G401 (cell line): Measurements from ENCODE around the gene C1orf53. TPM values are rescaled to one million over a fixed set of nuclear protein-coding genes. Genes with fewer than 3 reads are reported as not detected.
A peak's percentile ranks its signal among the peaks of the same experiment; 100 is the strongest.
"Not testable (repeated sequence)": the region's sequence is repeated elsewhere in the genome, so short reads cannot be mapped to it uniquely, and the experiment has no call there.

Experiments used
- DNase-seq: peaks from one replicate; pipeline ENCODE4 v3.0.0-alpha.2; 2015; ENCODE audit warnings: low spot score
- in situ Hi-C: cut with HindIII; loops from 2 replicates; pipeline ENCODE4 v1.10.0; 2016; ENCODE audit warnings: low sequenced_read_pairs, mixed read lengths
- total RNA-seq: library from RNA; depleted of rRNA; stranded (reverse); fragments of >200 nt; shearing (Covaris generic); gene quantifications from 2 replicates; pipeline ENCODE4 v1.2.3, GENCODE V29; 2014; rRNA removed

Gene C1orf53
- 0.49 and 1.1 TPM in 2 replicates for total RNA-seq

DNA sequence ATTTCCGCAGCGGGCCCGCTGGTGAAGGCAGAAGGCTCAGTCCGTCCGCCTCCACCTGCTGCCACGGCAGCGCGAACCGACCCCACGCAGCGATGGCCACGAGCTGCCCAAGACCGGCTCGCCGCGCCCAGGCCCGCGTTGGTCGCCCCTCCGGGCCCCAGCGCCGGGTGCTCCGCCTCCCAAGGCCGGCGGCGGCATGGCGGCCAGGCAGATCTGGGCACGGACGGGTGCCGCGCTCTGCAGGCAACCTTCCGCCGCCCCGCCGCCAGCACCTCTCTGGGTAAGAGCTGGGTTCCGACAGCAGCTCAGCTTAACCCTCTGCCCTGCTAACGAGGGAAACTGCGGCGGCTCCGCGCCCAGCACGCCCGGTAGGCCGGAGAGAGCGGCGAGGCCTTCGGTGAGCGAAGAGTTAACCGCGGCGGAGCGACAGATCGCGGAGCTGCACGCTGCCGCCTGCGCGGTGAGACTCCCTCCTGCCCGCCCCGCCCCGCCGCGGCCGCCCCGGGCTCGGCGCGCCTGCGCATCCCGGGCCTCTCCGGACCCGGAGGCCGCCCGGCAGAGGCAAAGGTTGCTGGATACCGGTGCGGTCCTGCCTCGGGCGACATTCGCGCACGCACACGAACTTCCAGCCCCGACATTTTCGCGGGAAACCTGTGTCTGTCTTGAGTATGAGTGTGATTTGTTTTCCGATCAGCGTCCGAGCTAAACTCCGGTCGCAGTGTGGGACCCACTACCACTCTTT lies at the start of gene C1orf53:
C1orf53 (plus strand) TSS at position 177 of the 742 bp plus-strand sequence; CDS start at position 197, 20 bp downstream.
- DNase-seq = peak; percentile 92
- in situ Hi-C loops = no loop called here

DNA sequence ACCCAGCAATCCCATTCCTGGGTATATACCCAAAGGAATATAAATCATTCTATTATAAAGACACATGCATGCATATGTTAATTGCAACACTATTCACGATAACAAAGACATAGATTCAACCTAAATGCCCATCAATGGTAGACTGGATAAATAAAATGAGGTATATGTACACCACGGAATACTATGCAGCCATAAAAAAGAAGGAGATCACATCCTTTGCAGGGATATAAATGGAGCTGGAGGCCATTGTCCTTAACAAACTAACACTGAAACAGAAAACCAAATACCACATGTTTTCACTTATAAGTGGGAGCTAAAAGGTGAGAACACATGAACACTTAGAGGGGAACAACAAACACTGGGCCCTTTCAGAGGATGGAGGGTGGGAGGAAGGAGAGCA lies 46.7 kb upstream of the C1orf53 start:
- in situ Hi-C loops, DNase-seq: not testable (repeated sequence)

DNA sequence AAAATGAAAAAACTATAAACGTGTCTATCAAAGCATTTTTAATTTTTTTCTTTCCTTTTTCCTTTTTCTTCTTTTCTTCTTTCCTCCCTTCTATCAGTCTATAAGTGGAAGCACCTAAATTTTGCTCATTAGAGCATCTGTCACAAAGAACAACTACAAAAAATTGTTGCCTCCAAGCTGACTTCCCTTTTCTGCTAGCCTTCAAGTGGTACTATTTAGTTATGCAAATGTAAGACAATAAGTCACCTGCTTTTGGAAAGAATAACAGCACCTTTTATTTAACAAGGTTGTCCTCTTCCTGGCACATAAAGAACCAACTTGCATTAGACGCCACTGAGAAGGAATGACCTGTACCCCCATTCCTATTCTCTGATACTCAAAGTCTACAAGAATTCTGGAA lies 45.0 kb upstream of the C1orf53 start:
- no peak for DNase-seq
- in situ Hi-C loops = no loop called here

DNA sequence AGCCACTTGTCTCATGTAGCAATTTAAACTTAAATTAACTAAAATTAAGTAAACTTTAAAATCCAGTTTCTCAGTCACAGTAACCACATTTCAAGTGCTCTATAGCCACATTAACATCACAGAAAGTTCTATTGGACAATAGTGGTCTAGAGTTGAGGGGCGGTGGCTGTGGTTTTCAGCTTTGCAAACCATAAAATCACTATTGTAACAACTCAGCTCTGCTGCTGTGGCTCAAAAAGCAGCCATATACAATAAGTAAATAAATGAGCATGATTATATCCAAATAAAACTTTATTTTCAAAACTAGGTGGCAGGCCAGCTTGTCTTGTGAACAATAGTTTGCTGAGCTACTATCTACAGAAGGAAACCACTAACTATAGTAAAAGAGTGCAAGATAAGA lies 43.4 kb upstream of the C1orf53 start:
- in situ Hi-C loops = no loop called here

DNA sequence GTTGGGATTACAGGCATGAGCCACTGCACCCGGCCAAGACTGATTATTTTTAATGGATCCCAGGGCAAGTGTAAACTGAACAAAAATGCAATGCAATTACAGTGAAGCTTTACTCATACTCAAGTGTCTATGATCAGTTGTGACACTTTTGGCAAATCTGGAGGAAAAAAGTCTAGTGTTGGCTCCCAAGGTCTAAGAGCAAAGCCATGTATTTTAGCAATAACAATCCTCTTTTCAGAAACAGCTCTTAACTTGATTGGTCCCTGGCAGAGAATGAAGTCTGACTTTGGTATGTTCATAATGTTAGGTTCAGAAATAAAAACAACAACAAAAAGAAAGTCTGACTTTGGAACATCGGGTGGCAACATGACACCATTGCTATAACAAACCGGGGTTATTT lies 40.2 kb upstream of the C1orf53 start:
- DNase-seq = no peak
- in situ Hi-C loops = no loop called here

More for the DNA sequence above, 43.4 kb upstream of the C1orf53 start:
- DNase-seq = no peak

DNA sequence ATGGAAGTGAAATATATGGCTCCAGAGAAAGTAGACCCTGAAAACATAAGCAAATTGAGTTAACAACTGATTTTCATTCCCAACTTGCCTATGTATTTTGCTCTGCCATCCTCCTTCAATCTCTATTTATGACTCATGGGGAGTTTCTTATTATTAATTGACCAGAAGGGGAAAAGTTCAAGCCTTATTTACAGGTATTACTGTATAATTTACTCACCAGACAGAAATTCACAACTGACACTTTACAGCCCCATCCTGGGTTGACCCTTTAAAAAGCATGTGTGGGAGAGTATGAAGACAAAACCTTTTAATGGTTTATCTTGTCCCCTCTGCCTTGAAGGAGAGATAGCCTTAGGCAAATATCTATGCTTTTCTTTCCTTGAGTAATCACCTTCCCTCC lies 39.8 kb upstream of the C1orf53 start:
- in situ Hi-C loops = no loop called here
- DNase-seq = no peak

DNA sequence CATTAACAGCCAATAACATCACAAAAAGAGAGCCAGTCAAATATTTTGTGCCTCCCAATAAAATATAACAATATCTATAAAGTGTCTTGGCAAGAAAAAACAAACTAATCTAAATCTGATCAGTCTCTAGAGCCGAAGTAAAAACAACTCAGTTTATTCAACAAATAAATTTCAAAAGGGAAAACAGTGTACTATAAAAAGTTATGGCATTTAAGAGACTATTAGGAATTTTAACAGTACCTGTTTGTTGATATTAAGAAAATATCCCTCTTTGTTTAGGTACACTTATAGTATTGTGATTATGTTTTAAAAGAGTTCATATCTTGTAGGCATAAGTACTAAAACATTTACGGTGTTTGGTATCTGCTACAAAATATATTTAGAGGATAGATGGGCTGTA lies 36.6 kb upstream of the C1orf53 start:
- DNase-seq = no peak
- in situ Hi-C loops = no loop called here

DNA sequence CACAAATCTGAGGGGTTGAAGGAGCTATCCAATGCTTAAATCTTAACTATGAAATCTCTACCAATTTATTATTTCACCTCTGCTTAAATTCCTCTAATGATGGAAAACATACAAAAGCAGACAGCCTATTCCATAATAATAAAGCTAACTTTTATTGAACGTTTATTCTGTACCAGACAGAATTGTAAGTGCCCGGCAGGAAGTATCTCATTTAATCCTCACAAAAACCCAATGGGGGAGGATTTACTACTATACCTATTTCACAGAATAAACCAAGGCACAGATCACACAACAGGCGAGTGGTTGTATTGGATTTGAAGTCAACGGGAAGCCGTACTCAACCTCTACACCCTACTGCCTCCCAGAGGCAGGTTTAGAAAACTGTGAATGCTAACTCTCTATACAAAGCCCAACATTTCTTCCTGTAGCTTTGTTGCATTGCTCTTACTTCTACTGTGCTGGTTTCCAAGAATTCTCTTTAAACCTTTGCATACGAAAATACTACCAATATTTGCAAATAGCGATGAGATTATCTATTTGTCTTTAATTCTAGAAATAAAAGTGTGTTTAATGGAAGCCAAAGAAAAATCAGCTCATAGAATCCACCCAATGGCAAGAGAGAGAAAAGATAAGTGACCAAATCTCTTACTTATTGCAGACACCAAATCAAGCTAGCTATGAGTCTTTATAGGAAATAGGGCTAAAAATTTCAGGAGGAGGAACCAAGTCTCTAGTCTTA lies 33.5 kb upstream of the C1orf53 start:
- in situ Hi-C loops = no loop called here
- peak; percentile 35 for DNase-seq

DNA sequence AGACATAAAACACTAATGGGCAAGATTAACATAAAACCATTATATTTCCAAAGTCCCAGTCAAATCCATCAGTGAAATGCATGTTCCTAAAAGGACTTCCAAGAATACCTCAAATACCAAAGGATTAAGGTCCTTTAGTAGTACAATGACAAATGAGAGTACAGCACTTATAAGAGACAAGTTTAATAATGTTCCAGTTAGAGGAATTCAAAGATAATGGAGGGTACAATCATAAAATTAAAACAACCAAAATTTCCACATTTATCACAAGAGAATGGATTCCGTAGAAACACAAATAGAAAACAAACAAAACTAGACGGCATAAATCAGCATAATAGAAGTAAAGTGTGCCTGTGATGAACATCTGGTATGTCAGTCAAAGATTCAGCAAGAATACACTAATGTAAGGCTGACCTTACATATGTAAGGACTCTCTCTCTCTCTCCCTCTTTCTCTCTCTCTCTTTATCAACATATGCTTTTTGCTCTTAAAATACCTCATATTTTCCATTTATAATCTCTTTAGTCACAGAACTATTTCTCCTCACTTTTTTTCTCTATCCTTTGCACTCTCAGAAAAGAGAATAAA lies 32.8 kb upstream of the C1orf53 start:
- in situ Hi-C loops = no loop called here
- DNase-seq = no peak

DNA sequence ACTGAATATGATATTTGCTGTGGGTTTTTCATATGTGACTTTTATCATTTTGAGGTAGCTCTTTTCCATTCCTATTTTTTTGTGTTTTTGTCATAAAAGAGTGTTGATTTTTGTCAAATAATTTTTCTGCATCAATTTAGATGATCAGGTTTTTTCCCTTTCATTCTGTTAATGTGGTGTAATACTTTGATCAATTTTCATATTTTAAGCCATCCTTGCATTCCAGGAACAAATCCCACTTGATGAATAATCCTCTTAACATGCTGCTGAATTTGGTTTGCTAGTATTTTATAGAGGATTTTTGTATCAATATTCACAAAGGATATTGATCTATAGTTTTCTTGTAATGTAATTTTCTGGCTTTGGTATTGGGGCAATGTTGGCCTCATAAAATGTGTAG lies 25.5 kb upstream of the C1orf53 start:
- no peak for DNase-seq
- in situ Hi-C loops = no loop called here

DNA sequence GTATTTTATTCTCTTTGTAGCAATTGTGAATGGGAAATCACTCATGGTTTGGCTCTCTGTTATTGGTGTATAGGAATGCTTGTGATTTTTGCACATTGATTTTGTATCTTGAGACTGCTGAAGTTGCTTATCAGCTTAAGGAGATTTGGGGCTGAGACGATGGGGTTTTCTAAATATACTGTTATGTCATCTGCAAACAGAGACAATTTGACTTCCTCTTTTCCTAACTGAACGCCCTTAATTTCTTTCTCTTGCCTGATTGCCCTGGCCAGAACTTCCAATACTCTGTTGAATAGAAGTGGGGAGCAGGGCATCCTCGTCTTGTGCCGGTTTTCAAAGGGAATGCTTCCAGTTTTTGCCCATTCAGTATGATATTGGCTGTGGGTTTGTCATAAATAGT lies 22.0 kb upstream of the C1orf53 start:
- in situ Hi-C loops, DNase-seq: not testable (repeated sequence)

DNA sequence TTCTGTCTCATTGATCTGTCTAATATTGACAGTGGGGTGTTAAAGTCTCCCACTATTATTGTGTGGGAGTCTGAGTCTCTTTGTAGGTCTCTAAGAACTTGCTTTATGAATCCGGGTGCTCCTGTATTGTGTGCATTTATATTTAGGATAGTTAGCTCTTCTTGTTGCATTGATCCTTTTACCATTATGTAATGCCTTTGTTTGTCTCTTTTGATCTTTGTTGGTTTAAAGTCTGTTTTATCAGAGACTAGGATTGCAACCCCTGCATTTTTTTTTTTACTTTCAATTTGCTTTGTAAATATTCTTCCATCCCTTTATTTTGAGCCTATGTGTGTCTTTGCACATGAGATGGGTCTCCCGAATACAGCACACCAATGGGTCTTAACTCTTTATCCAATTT lies 20.2 kb upstream of the C1orf53 start:
- DNase-seq, in situ Hi-C loops: not testable (repeated sequence)

DNA sequence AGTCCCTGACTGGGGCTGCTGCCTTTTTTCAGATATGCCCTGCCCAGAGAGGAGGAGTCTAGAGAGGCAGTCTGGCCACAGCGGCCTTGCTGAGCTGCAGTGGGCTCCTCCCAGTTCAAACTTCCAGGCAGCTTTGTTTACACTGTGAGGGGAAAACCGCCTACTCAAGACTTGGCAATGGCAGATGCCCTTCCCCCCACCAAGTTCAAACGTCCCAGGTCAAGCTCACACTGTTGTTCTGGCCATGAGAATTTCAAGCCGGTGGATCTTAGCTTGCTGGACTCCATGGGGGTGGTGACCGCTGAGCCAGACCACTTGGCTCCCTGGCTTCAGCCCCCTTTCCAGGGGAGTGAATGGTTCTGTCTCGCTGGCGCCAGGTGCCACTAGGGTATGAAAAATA lies 18.3 kb upstream of the C1orf53 start:
- in situ Hi-C loops = no loop called here
- no peak for DNase-seq

DNA sequence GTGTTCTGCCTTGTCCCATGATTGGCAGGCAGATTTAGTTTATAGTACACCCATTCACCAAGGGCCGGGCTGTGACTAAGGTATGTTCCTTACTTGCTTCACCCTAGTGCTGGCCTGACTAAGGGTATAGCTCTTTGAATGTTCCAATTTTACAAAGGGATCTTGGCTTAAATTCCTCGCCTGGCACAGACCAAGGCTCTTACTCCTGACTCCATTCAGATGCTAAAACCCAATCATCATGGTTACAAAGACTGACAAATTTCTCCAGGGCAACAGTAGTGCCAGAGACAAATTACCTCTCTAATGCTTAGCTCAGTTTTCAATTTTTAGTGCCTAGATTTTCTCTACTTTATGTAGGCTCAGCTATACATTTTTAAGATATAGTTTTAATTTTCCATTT lies 11.5 kb upstream of the C1orf53 start:
- in situ Hi-C loops = no loop called here
- DNase-seq = no peak

DNA sequence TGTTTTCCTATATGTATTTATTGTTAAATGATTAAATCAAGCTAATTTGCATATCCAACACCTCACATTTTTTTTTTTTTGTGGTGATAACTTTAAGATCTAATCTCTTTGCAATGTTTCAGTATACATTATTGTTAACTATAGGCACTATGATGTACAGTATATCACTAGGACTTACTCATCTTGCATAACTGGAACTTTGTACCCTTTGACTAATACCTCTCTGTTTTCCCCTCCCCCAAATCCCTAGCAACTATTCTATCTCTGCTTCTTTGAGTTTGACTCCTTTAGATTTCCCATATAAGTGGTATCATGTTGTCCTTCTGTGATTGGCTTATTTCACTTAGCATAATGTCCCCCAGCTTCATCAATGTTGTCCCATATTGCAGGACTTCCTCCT lies 9.7 kb upstream of the C1orf53 start:
- DNase-seq = no peak
- in situ Hi-C loops = no loop called here

DNA sequence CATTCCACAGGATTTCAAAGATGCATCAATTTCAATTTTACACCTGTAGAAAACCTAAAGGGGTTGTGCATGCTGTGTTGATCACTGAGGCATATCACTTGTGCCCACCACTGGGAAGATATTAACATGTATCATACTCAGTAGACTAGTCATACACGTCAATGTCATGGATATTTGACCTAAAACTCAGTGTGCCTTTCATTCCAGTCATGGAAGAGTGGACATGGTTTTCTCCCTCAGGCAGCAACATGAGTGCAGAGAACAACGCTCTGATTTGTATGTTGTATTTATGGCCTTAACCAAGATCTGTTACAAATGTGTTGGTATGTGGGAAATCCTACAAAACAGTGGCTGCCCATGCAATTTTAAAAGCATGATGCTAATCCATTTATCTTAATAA lies 6.1 kb upstream of the C1orf53 start:
- in situ Hi-C loops = no loop called here
- DNase-seq = no peak

DNA sequence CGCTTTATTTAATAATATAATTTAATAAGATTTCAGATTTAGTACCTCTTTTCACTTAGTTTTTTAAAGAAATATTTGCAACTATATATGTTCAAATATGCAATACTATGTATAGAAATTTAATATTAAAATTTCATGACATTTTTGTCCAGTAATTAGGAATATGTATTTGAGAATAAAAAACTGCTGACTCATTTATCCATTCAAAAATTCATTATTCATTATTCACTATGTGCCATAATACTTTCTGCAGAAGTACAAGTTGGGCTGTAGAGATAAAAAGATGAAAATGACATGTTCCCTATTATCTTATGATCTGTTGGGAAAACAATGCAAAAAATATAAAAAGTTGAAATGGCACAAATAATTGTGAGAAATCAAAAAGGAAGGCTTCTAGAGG lies 3.4 kb upstream of the C1orf53 start:
- in situ Hi-C loops = no loop called here
- no peak for DNase-seq

DNA sequence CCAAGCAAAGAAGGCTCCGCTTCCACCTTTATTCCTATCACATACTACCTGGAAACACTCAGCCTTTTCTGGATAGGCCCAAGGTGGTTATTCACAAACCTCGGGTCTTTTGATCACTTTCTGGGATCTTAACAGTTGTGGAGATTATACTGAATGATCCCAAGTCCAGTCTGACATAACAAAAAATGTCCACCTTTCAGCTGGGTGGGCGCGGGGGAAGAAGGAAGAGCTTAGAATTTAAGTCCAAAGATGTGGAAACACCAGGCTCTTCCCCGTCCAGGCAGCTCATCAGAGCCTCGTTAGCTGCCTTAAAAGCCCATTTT lies 338 bp upstream of the C1orf53 start:
- in situ Hi-C loops = no loop called here
- no peak for DNase-seq

DNA sequence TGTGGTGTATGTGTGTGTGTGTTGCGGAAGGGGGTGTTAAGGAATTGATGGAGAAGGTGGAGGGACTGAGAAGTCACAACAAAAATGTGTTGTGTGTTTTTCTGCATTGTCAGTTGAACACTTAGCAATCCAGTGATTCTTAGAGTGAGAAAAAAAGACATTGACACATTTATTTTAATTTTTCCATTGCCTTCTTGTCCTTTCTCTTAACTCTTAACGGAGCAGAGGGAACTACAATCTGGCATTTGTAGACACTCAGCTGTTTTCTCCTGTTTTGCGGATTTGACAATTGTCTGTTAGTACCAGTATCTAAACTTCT lies 725 bp downstream of the C1orf53 start:
- no peak for DNase-seq
- in situ Hi-C loops = no loop called here

DNA sequence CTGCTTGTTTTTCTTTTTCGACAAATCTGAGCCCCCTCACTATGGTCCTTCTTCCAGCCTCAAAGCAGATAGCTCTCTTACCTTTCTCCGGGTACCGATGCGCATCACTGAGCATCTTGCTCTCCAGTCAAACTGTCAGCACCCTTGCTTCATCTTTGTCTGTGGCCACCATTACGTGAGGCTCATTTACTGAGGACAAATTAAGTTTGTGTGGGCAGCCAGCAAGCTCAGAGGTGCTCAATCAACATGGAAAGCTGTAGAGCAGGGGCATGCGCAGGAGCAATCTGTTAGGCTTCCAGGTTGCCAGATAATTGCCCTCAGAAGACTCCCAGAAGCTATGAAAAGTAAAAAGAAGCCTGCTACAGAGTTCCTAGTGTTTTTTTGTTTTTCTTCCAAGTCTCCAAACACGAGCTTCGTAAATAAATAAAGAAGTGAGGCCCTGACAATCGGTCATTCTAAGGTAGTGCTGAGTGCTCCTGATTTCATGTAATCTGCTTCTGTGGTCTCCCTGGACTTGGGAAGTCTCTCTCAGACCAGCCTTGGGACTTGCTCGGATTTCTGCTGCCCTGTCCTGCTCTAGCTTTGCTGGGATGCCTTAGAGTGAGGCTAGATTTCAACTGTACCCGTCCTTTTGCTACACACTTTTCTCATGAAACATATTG lies 1.8 kb downstream of the C1orf53 start:
- in situ Hi-C loops = no loop called here
- DNase-seq = no peak
